Panc1 (cell line): ENCODE measurements around the gene CHST6.

ENCODE experiments used
- CTCF ChIP-seq: fragments of 450-650 bp; IDR thresholded peaks from 2 replicates; pipeline ENCODE4 v1.5.1; 2017; ENCODE audit warnings: mild to moderate bottlenecking
- POLR2AphosphoS5 ChIP-seq: IDR thresholded peaks from 2 replicates; pipeline ENCODE4 v1.6.1; 2012; ENCODE audit warnings: mild to moderate bottlenecking, low read depth, low read length, moderate library complexity
- REST ChIP-seq, 2 experiments: IDR thresholded peaks; 2 replicates each; pipeline ENCODE4 v1.6.1; 2011 to 2012; ENCODE audit warnings: low read depth in 2 of 2, control low read depth in 1 of 2, low read length in 1 of 2, mild to moderate bottlenecking in 1 of 2, moderate library complexity in 1 of 2; ENCODE audit not compliant: insufficient read depth in 1 of 2

DNA sequence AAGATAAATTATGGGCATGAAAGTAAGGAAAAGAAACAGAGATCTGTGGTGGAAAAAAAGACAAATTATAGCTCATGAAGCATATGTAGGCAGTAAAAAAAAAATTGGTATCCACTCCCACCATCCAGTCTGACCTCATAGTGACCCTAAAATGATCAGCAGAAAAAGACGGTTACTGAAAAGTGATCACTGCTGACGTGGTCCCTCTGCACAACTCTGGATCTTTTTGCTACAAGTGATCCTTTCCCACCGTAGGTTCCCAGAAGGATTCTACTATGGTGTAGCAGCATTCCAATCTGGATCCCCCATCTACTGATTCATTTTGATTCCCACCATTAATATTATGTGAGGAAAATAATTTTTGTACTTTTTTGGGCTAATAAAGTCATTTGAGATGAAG lies 10.9 kb upstream of the CHST6 start:
- TF ChIP-seq POLR2AphosphoS5 (no peak), CTCF (no peak), REST (IDR thresholded peaks at IDR 0.05; ENCODE audit: insufficient read depth in 1 of 2, low read depth in 2 of 2, low read length in 1 of 2) (no peak)
